HepG2 (cell line): ENCODE measurements around the gene PLA2G12B. TPM values are rescaled to one million over a fixed set of nuclear protein-coding genes. Genes with fewer than 3 reads are reported as not detected.

Experiments used
- ATAC-seq: fragments of 200-7000 bp; cut with Tn5 transposase; 3 replicates; pipeline ENCODE4 v1.9.1; 2020; ENCODE audit warnings: mild to moderate bottlenecking, moderate library complexity
- BruUV-seq: library from RNA; stranded (reverse); fragments of 400-500 nt; replicated peaks from 2 replicates; lab custom pipeline; 2021; lab: Mats Ljungman, UMichigan
- CTCF ChIA-PET: fragments of 300-600 bp; formaldehyde crosslinking; extraction: SDS; loops from one replicate; lab custom pipeline; 2021; ENCODE audit warnings: low total read pairs, inconsistent platforms, low intra/inter-chr PET ratio; lab: Yijun Ruan, JAX
- POLR2A ChIA-PET: fragments of 350-600 bp; sonication (Branson Sonifier 250); formaldehyde crosslinking; loops from one replicate; lab custom pipeline; 2020; ENCODE audit warnings: antibody characterized with exemption, inconsistent platforms; lab: Yijun Ruan, JAX
- DNase-seq: peaks from one replicate; pipeline ENCODE4 v3.0.0-alpha.2; 2015; ENCODE audit warnings: low spot score
- FAIRE-seq: peaks from 3 replicates; lab custom pipeline; 2011; peaks lifted over from hg19 to GRCh38; lab: Jason Lieb, UNC
- H2AFZ ChIP-seq: one replicate; pipeline ENCODE4 v1.6.1; 2011; ENCODE audit warnings: low read length, inconsistent platforms
- H3K27ac ChIP-seq: fragments of 300-600 bp; 3 replicates; pipeline ENCODE4 v1.8.0; 2011; ENCODE audit warnings: mixed run types, mild to moderate bottlenecking, mixed read lengths, low read length, inconsistent platforms; ENCODE audit not compliant: insufficient read depth; ENCODE audit errors: extremely low read length
- H3K27me3 ChIP-seq, 2 experiments: fragments of 200-600 bp in 1 of 2; 2 replicates in 1 of 2; 3 replicates in 1 of 2; pipeline versions ENCODE4 v1.6.0 to v1.8.0; 2011; ENCODE audit warnings: low read length in 2 of 2, mild to moderate bottlenecking in 2 of 2, moderate library complexity in 2 of 2, inconsistent platforms in 1 of 2; ENCODE audit not compliant: insufficient read depth in 2 of 2, control insufficient read depth in 1 of 2
- H3K36me3 ChIP-seq, 2 experiments: fragments of 200-600 bp in 1 of 2; replicated peaks in 1 of 2; 2 replicates in 1 of 2; 3 replicates in 1 of 2; pipeline versions ENCODE4 v1.5.1 to v1.8.0; 2011; ENCODE audit warnings: low read length in 2 of 2, inconsistent platforms in 1 of 2; ENCODE audit not compliant: insufficient read depth in 2 of 2, control insufficient read depth in 1 of 2
- H3K4me1 ChIP-seq: 2 replicates; pipeline ENCODE4 v1.5.1; 2012; ENCODE audit warnings: low read length, inconsistent platforms; ENCODE audit not compliant: insufficient read depth
- H3K4me2 ChIP-seq: 2 replicates; pipeline ENCODE4 v1.6.0; 2011; ENCODE audit warnings: low read depth, low read length, inconsistent platforms
- H3K4me3 ChIP-seq, 3 experiments: fragments of 200-600 bp in 1 of 3; sonication (generic), shearing (Covaris generic) in 1 of 3; replicated peaks in 1 of 3; 2 replicates each; pipeline ENCODE4 v1.5.1; 2011 to 2016; ENCODE audit warnings: low read length in 3 of 3, inconsistent platforms in 2 of 3, low read depth in 2 of 3, mild to moderate bottlenecking in 2 of 3, control low read depth in 1 of 3, mixed read lengths in 1 of 3; ENCODE audit not compliant: insufficient read depth in 1 of 3
- H3K79me2 ChIP-seq: one replicate; pipeline ENCODE4 v1.6.1; 2011; ENCODE audit warnings: low read length, inconsistent platforms; ENCODE audit not compliant: insufficient read depth
- H3K9ac ChIP-seq: 2 replicates; pipeline ENCODE4 v1.6.0; 2011; ENCODE audit warnings: mild to moderate bottlenecking, low read depth, low read length, inconsistent platforms; ENCODE audit not compliant: insufficient read depth
- H3K9me3 ChIP-seq: 2 replicates; pipeline ENCODE4 v1.5.1; 2012; ENCODE audit warnings: mild to moderate bottlenecking, low read length
- H4K20me1 ChIP-seq: 2 replicates; pipeline ENCODE4 v1.6.0; 2011; ENCODE audit warnings: inconsistent platforms, mild to moderate bottlenecking, low read length, moderate library complexity; ENCODE audit not compliant: insufficient read depth
- GABPB1 ChIP-seq: IDR thresholded peaks from 2 replicates; pipeline ENCODE4 v1.6.1; 2016; ENCODE audit warnings: mild to moderate bottlenecking, missing genetic modification reagents, moderate library complexity, missing compliant biosample characterization
- MTF2 ChIP-seq: sonication (generic); formaldehyde crosslinking; IDR thresholded peaks from 2 replicates; pipeline ENCODE4 v1.5.0; 2020; ENCODE audit warnings: missing genetic modification reagents, borderline replicate concordance
- NBN ChIP-seq: fragments of 450-650 bp; conservative IDR thresholded peaks from 2 replicates; pipeline ENCODE4 v1.6.1; 2017
- NCOA2 ChIP-seq: sonication (generic); formaldehyde crosslinking; IDR thresholded peaks from 2 replicates; pipeline ENCODE4 v1.8.0; 2022; ENCODE audit warnings: inconsistent platforms
- NPAS2 ChIP-seq: sonication (generic); formaldehyde crosslinking; IDR thresholded peaks from 2 replicates; pipeline ENCODE4 v1.8.0; 2022; ENCODE audit warnings: mild to moderate bottlenecking, missing genetic modification reagents, borderline replicate concordance
- SRSF1 ChIP-seq: fragments of 200-400 bp; formaldehyde crosslinking; optimal IDR thresholded peaks from 2 replicates; pipeline ENCODE3; 2017; ENCODE audit warnings: mild to moderate bottlenecking, low read depth, low read length, moderate library complexity
- TERF1 ChIP-seq: sonication (generic); formaldehyde crosslinking; IDR thresholded peaks from 2 replicates; pipeline ENCODE4 v1.8.0; 2022; ENCODE audit warnings: mild to moderate bottlenecking, missing genetic modification reagents, moderate library complexity
- ZNF263 ChIP-seq: sonication (generic); formaldehyde crosslinking; IDR thresholded peaks from 2 replicates; pipeline ENCODE4 v1.4.0; 2020; ENCODE audit warnings: missing genetic modification reagents
- ZNF383 ChIP-seq: sonication (generic); formaldehyde crosslinking; IDR thresholded peaks from 2 replicates; pipeline ENCODE4 v1.4.0; 2020; ENCODE audit warnings: missing genetic modification reagents, mild to moderate bottlenecking, borderline replicate concordance
- ZNF710 ChIP-seq: sonication (generic); formaldehyde crosslinking; IDR thresholded peaks from 2 replicates; pipeline ENCODE4 v1.5.0; 2020; ENCODE audit warnings: mild to moderate bottlenecking, missing genetic modification reagents, borderline replicate concordance
- ZNF768 ChIP-seq: sonication (generic); formaldehyde crosslinking; IDR thresholded peaks from 2 replicates; pipeline ENCODE4 v1.4.0; 2020; ENCODE audit warnings: missing genetic modification reagents
- ZZZ3 ChIP-seq: sonication (generic); formaldehyde crosslinking; IDR thresholded peaks from 2 replicates; pipeline ENCODE4 v1.4.0; 2020; ENCODE audit warnings: missing genetic modification reagents, mild to moderate bottlenecking, borderline replicate concordance
- WGBS: methylation state at CpG from one replicate; pipeline ENCODE4 v1.1.6; 2017; ENCODE audit warnings: low lambda C conversion rate; 5-methylcytosine and 5-hydroxymethylcytosine counted together
- in situ Hi-C: cut with HindIII; loops from 2 replicates; pipeline ENCODE4 v1.10.0; 2017; ENCODE audit warnings: low pct_unique_long_range_greater_than_20kb; ENCODE audit not compliant: extremely low pct_ligation_motif_present
- intact Hi-C: fragments of 100-400 bp; cut with micrococcal nuclease; formaldehyde crosslinking; loops from one replicate; pipeline ENCODE4 v1.10.0; 2022; ENCODE audit not compliant: unreplicated experiment
- polyA plus RNA-seq, 8 experiments: library from polyadenylated mRNA; depleted of rRNA in 3 of 8; stranded (reverse) in 7 of 8; unstranded in 1 of 8; fragments of >200 nt; fragmentation: Illumina TruSeq in 4 of 8; extraction: Trizol in 4 of 8; gene quantifications; 2 replicates each; pipeline versions ENCODE4 v1.2.1 to v1.2.3, GENCODE V29; 2011 to 2016; ENCODE audit warnings: low read depth in 4 of 8, missing spikeins in 1 of 8, mixed read lengths in 1 of 8; ENCODE audit not compliant: insufficient read depth in 1 of 8
- total RNA-seq, 5 experiments: library from RNA; depleted of rRNA; stranded (reverse); fragments of >200 nt; fragmentation: Illumina TruSeq; extraction: Trizol; gene quantifications; 2 replicates each; pipeline ENCODE4 v1.2.3, GENCODE V29; 2016; ENCODE audit warnings: low read depth in 1 of 5
- TF ChIP-seq, protein P1 (sequence below), 2 experiments: IDR thresholded peaks; 2 replicates each; pipeline ENCODE4 v1.6.1; 2011 to 2012; ENCODE audit warnings: low read length in 2 of 2, borderline replicate concordance in 1 of 2, low read depth in 1 of 2, mild to moderate bottlenecking in 1 of 2, moderate library complexity in 1 of 2
- TF ChIP-seq, protein P2 (sequence below): sonication (generic); formaldehyde crosslinking; IDR thresholded peaks from 2 replicates; pipeline ENCODE4 v1.4.0; 2020; ENCODE audit warnings: missing genetic modification reagents

Gene PLA2G12B
- total and polyA plus RNA-seq, 2 of the 13 experiments (the other 11 are each of a cell fraction or from before 2014, with no cell fraction given), result 7.7 to 38.0 TPM

DNA sequence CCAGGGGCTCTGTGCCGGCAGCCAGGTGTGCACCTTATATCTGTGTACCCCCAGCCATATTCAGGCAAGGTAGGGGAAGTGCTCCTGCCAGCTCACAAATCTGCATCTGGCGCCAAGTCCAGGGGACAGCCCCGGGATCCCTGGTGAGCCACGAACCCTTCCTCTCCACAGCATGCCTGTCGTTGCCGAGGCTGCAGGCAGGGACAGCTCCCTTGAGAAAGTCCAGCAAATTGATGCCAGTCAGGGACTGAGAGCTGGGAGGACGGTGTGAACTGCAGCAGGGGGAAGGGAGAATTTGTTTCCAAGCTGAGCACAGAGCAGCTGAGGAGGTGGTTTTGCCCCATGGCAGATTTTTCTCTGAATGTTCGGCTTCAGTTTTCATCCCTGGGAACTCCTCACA lies 919 bp downstream of the PLA2G12B start (continued):
- TF ChIP-seq, protein P1, sequence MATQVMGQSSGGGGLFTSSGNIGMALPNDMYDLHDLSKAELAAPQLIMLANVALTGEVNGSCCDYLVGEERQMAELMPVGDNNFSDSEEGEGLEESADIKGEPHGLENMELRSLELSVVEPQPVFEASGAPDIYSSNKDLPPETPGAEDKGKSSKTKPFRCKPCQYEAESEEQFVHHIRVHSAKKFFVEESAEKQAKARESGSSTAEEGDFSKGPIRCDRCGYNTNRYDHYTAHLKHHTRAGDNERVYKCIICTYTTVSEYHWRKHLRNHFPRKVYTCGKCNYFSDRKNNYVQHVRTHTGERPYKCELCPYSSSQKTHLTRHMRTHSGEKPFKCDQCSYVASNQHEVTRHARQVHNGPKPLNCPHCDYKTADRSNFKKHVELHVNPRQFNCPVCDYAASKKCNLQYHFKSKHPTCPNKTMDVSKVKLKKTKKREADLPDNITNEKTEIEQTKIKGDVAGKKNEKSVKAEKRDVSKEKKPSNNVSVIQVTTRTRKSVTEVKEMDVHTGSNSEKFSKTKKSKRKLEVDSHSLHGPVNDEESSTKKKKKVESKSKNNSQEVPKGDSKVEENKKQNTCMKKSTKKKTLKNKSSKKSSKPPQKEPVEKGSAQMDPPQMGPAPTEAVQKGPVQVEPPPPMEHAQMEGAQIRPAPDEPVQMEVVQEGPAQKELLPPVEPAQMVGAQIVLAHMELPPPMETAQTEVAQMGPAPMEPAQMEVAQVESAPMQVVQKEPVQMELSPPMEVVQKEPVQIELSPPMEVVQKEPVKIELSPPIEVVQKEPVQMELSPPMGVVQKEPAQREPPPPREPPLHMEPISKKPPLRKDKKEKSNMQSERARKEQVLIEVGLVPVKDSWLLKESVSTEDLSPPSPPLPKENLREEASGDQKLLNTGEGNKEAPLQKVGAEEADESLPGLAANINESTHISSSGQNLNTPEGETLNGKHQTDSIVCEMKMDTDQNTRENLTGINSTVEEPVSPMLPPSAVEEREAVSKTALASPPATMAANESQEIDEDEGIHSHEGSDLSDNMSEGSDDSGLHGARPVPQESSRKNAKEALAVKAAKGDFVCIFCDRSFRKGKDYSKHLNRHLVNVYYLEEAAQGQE (IDR thresholded peaks at IDR 0.05; ENCODE audit: borderline replicate concordance in 1 of 2, low read depth in 1 of 2, low read length in 2 of 2), result peak in 1 of 2 experiments; percentile 35; a peak in 2 of 4 replicates
- TF ChIP-seq ZNF263 (CRISPR knock-in tag) (peak; percentile 80), NCOA2 (CRISPR knock-in tag) (no peak), NPAS2 (CRISPR knock-in tag) (no peak), ZNF768 (CRISPR knock-in tag) (0 out of 2 replicates have a peak, but pooled peaks have one; percentile 31)

DNA sequence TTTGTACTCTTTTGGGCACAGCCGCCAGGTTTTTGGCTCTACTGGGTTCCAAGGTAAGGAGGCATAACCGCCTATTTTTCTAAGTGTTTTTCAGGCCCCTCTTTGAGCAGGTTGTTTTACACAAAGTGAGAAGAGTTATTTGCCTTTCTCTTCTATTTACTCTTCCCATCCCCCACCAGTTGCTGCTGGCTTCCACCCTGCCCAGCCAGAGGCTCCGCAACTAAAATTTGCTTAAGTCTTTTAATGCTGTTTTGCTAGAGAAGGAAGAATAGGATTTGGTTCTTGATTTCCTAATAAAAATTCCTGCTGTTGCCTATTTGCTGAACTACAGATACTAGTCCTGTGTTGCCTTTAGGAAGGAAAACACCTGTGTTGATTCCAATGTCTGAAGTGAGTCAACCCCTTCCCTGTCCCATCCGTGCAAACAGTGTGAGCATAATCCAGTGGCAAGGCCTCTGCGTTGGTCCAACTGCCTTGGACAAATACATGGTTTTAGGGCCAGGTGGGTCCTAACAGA lies 1.9 kb downstream of the PLA2G12B start:
- in situ Hi-C loops (no loop called here), intact Hi-C loops (no loop called here)
- Histone ChIP-seq H3K4me3 (peak overlapping the region; percentile 67 to 73 (median 70)), H3K4me2 (peak overlapping the region; percentile 91), H3K79me2 (peaks cover 12% of the 10 kb centered on the region), H3K9me3 (no peaks in the 10 kb centered on the region), H3K27ac (peak overlapping the region; percentile 73), H3K9ac (peak overlapping the region; percentile 27; the same call in 1 of the 2 replicates), H3K27me3 (no peaks in the 10 kb centered on the region), H2AFZ (peak overlapping the region; percentile 91), H3K36me3 (no peaks in the 10 kb centered on the region), H3K4me1 (peaks cover 36% of the 10 kb centered on the region), H4K20me1 (no peaks in the 10 kb centered on the region)
- CTCF ChIA-PET, result no interaction called here
- ATAC-seq (peak; percentile 75), DNase-seq (peak; percentile 71), FAIRE-seq (peak; percentile 92)
- WGBS, result 7% methylated on average over 5 of the region's 5 CpGs
- POLR2A ChIA-PET, result no interaction called here
- BruUV-seq, result no TSS peak
- TF ChIP-seq, protein P2, sequence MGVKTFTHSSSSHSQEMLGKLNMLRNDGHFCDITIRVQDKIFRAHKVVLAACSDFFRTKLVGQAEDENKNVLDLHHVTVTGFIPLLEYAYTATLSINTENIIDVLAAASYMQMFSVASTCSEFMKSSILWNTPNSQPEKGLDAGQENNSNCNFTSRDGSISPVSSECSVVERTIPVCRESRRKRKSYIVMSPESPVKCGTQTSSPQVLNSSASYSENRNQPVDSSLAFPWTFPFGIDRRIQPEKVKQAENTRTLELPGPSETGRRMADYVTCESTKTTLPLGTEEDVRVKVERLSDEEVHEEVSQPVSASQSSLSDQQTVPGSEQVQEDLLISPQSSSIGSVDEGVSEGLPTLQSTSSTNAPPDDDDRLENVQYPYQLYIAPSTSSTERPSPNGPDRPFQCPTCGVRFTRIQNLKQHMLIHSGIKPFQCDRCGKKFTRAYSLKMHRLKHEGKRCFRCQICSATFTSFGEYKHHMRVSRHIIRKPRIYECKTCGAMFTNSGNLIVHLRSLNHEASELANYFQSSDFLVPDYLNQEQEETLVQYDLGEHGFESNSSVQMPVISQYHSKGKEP (CRISPR knock-in tag), result no peak
- TF ChIP-seq GABPB1 (no peak), NBN (no peak), MTF2 (CRISPR knock-in tag) (no peak), SRSF1 (no peak), ZZZ3 (CRISPR knock-in tag) (no peak), TERF1 (CRISPR knock-in tag) (no peak), ZNF710 (0 out of 2 replicates have a peak, but pooled peaks have one; percentile 15), ZNF383 (CRISPR knock-in tag) (no peak)
